MV-4-11 (cell line): Measurements from ENCODE around the gene DTYMK.

ENCODE experiments used
- DNase-seq: peaks from one replicate; lab custom pipeline; 2025; lab: John Stamatoyannopoulos, UW

Gene DTYMK

GRCh38 chr2:241706537-241706936 lies 19.9 kb upstream of the DTYMK start:
- no peak for DNase-seq

- DNase-seq, result no peak
These were observed 16.5 kb upstream of the DTYMK start for GRCh38 chr2:241703032-241703604.

GRCh38 chr2:241702155-241703031 lies 15.8 kb upstream of the DTYMK start:
- peak; percentile 60 for DNase-seq

- DNase-seq, result peak; percentile 83
These were observed 15.0 kb upstream of the DTYMK start, which contains the start of gene ING5 for GRCh38 chr2:241701399-241702154. Gene ING5 (plus strand): TSS chr2:241702039. CDS start chr2:241702066, 27 bp downstream.

GRCh38 chr2:241701149-241701398 lies 14.5 kb upstream of the DTYMK start:
- DNase-seq, result no peak

- DNase-seq, result peak; percentile 36
These were observed 9.0 kb upstream of the DTYMK start for GRCh38 chr2:241695651-241696050.

- no peak for DNase-seq
These were observed 5.8 kb upstream of the DTYMK start for GRCh38 chr2:241692448-241692847.

GRCh38 chr2:241690202-241690717 lies 3.6 kb upstream of the DTYMK start:
- no peak for DNase-seq

GRCh38 chr2:241689306-241689705 lies 2.7 kb upstream of the DTYMK start:
- DNase-seq, result no peak

GRCh38 chr2:241686324-241686649 lies 328 bp downstream of the DTYMK start:
- DNase-seq, result no peak

GRCh38 chr2:241680827-241681599 lies 5.6 kb downstream of the DTYMK start:
- DNase-seq, result peak; percentile 20

- DNase-seq, result no peak
These were observed 6.6 kb downstream of the DTYMK start for GRCh38 chr2:241680044-241680443.

- no peak for DNase-seq
These were observed 7.7 kb downstream of the DTYMK start for GRCh38 chr2:241678784-241679540.

- DNase-seq, result no peak
These were observed 8.3 kb downstream of the DTYMK start for GRCh38 chr2:241678307-241678706.

GRCh38 chr2:241677392-241677791 lies 9.2 kb downstream of the DTYMK start:
- no peak for DNase-seq

- DNase-seq, result no peak
These were observed 9.9 kb downstream of the DTYMK start for GRCh38 chr2:241676665-241677064.

- DNase-seq, result no peak
These were observed 10.7 kb downstream of the DTYMK start for GRCh38 chr2:241675885-241676284.

- DNase-seq, result no peak
These were observed 12.6 kb downstream of the DTYMK start for GRCh38 chr2:241673797-241674725.

- DNase-seq, result no peak
These were observed 13.4 kb downstream of the DTYMK start for GRCh38 chr2:241673189-241673663.
